Nephron progenitor cell (in vitro differentiated cells): ENCODE data around the gene CASKIN2.
A peak's percentile ranks its signal among the peaks of the same experiment; 100 is the strongest.

Experiments used
- DNase-seq: peaks from one replicate; pipeline ENCODE4 v3.0.0; 2021
- H3K27ac Mint-ChIP-seq: 2 replicates; pipeline ENCODE4 v1.8.0; 2021; ENCODE audit warnings: mild to moderate bottlenecking, moderate library complexity, mixed read lengths
- H3K27me3 Mint-ChIP-seq: 2 replicates; pipeline ENCODE4 v1.8.0; 2021; ENCODE audit warnings: mild to moderate bottlenecking, low read depth, mixed read lengths; ENCODE audit not compliant: poor library complexity
- H3K36me3 Mint-ChIP-seq: 2 replicates; pipeline ENCODE4 v1.8.0; 2021; ENCODE audit warnings: low read depth, mixed read lengths
- H3K4me1 Mint-ChIP-seq: 2 replicates; pipeline ENCODE4 v1.8.0; 2021; ENCODE audit warnings: mixed read lengths
- H3K4me3 Mint-ChIP-seq: 2 replicates; pipeline ENCODE4 v1.8.0; 2021; ENCODE audit warnings: mild to moderate bottlenecking, moderate library complexity, mixed read lengths
- H3K9me3 Mint-ChIP-seq: 2 replicates; pipeline ENCODE4 v1.8.0; 2021; ENCODE audit warnings: mild to moderate bottlenecking, moderate library complexity, mixed read lengths
- CTCF ChIP-seq: fragments of 200-600 bp; sonication (generic); IDR thresholded peaks from 2 replicates; pipeline ENCODE4 v1.5.0; 2021; ENCODE audit warnings: antibody characterized with exemption

The CASKIN2 gene

GRCh38 chr17:75542728-75543336, 27.5 kb upstream of the CASKIN2 start:
- no peak for TF ChIP-seq CTCF
- H3K27me3 Mint-ChIP-seq, result peaks cover 33% of the 10 kb centered on the region
- no peak overlapping the region for H3K4me3 Mint-ChIP-seq
- no peak for DNase-seq
- H3K9me3 Mint-ChIP-seq, result no peaks in the 10 kb centered on the region
- H3K4me1 Mint-ChIP-seq, result peaks cover 61% of the 10 kb centered on the region
- H3K36me3 Mint-ChIP-seq, result no peaks in the 10 kb centered on the region
- no peak overlapping the region for H3K27ac Mint-ChIP-seq

GRCh38 chr17:75542229-75542628, 26.9 kb upstream of the CASKIN2 start:
- Mint-ChIP-seq H3K27me3 (peaks cover 28% of the 10 kb centered on the region), H3K4me3 (peak overlapping the region; percentile 23), H3K27ac (no peak overlapping the region), H3K4me1 (peaks cover 56% of the 10 kb centered on the region), H3K9me3 (no peaks in the 10 kb centered on the region), H3K36me3 (no peaks in the 10 kb centered on the region)
- no peak for TF ChIP-seq CTCF
- no peak for DNase-seq

GRCh38 chr17:75540923-75541503, 25.7 kb upstream of the CASKIN2 start:
- H3K4me3 Mint-ChIP-seq, result no peak overlapping the region
- TF ChIP-seq CTCF, result no peak
- H3K36me3 Mint-ChIP-seq, result no peaks in the 10 kb centered on the region
- DNase-seq, result no peak
- H3K4me1 Mint-ChIP-seq, result peaks cover 56% of the 10 kb centered on the region
- H3K27me3 Mint-ChIP-seq, result peaks cover 22% of the 10 kb centered on the region
- H3K9me3 Mint-ChIP-seq, result no peaks in the 10 kb centered on the region
- H3K27ac Mint-ChIP-seq, result peak overlapping the region; percentile 16

- H3K9me3 Mint-ChIP-seq, result no peaks in the 10 kb centered on the region
These were observed 24.8 kb upstream of the CASKIN2 start for GRCh38 chr17:75539967-75540729.

GRCh38 chr17:75536366-75536765, 21.0 kb upstream of the CASKIN2 start:
- Mint-ChIP-seq H3K36me3 (no peaks in the 10 kb centered on the region), H3K4me1 (peaks cover 27% of the 10 kb centered on the region), H3K9me3 (no peaks in the 10 kb centered on the region), H3K27ac (no peak overlapping the region), H3K27me3 (peaks cover 9% of the 10 kb centered on the region), H3K4me3 (no peak overlapping the region)
- TF ChIP-seq CTCF, result no peak
- DNase-seq, result no peak

More at GRCh38 chr17:75539967-75540729, 24.8 kb upstream of the CASKIN2 start:
- Mint-ChIP-seq H3K4me1 (peaks cover 51% of the 10 kb centered on the region), H3K27ac (peak overlapping the region; percentile 16), H3K27me3 (peaks cover 14% of the 10 kb centered on the region), H3K36me3 (no peaks in the 10 kb centered on the region), H3K4me3 (no peak overlapping the region)
- no peak for DNase-seq
- TF ChIP-seq CTCF, result no peak
